ENCODE data around the gene POGLUT3. TPM values are rescaled to one million over a fixed set of nuclear protein-coding genes. Genes with fewer than 3 reads are reported as not detected.

POGLUT3 gene
- total RNA-seq, 1 experiment from 2014 or later: 13.1 TPM

DNA sequence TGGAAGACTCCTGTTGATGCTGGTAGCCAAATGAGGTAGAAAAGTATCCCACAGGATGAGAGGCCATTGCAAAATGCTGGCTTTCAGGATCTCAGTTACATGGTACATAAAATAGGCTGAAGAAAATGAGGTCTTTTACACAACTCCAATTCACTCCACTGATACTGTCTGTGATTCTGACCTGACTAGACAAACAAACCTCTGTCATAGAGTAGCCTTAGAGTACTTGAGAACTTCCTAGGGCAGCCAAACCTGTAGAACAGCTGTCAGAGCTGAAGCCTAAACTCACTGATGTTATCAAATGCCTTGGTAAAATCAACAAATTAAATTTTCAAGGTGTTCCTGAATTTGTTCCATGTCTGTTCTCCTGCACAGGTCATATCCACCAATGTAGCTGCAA lies 26.2 kb upstream of the POGLUT3 start:
- H4K91ac ChIP-seq (ENCODE audit: insufficient read length, low read depth, low read length): no peak overlapping the region
- Mint-ChIP-seq H3K27ac (no peak overlapping the region), H3K27me3 (ENCODE audit: low read depth) (no peaks in the 10 kb centered on the region), H3K36me3 (ENCODE audit: insufficient read depth in 1 of 3, low read depth in 3 of 3) (no peaks in the 10 kb centered on the region), H3K9me3 (no peaks in the 10 kb centered on the region), H3K4me1 (peaks cover 0 to 6% of the 10 kb centered on the region in 2 experiments; a peak in 2 of 4 replicates), H3K4me3 (no peak overlapping the region)
- H2AFZ ChIP-seq (ENCODE audit: low read length): no peak overlapping the region
- H4K5ac ChIP-seq (ENCODE audit: insufficient read length, low read depth, low read length): no peak overlapping the region
- H2BK12ac ChIP-seq (ENCODE audit: insufficient read length, low read depth, low read length): no peak overlapping the region
- no peaks in the 10 kb centered on the region for H3K27me3 ChIP-seq (ENCODE audit: insufficient read depth, low read length)
- no peaks in the 10 kb centered on the region for H3K79me1 ChIP-seq (ENCODE audit: insufficient read depth, low read depth, low read length, poor library complexity, severe bottlenecking)
- H3K14ac ChIP-seq (ENCODE audit: insufficient read depth, low read length): no peak overlapping the region
- H4K20me1 ChIP-seq (ENCODE audit: control insufficient read depth, insufficient read depth, insufficient read length): no peaks in the 10 kb centered on the region
- no peak overlapping the region for H3K4me2 ChIP-seq (ENCODE audit: insufficient read depth, insufficient read length, low read length)
- H3T11ph ChIP-seq (ENCODE audit: low read length): no peak overlapping the region
- H3K23me2 ChIP-seq (ENCODE audit: insufficient read length, low read depth, low read length, poor library complexity, severe bottlenecking): no peaks in the 10 kb centered on the region
- no peak overlapping the region for H2BK20ac ChIP-seq (ENCODE audit: low read depth, low read length, poor library complexity, severe bottlenecking)
- H3K27ac ChIP-seq (ENCODE audit: insufficient read length, low read depth, low read length): no peak overlapping the region
- no peak overlapping the region for H3K4ac ChIP-seq (ENCODE audit: low read depth, low read length)
- H3K9ac ChIP-seq (ENCODE audit: extremely low read depth, insufficient read length, low read length): no peak overlapping the region
- H3K23ac ChIP-seq (ENCODE audit: insufficient read length, low read depth, low read length): no peak overlapping the region
- no peak overlapping the region for H2BK5ac ChIP-seq (ENCODE audit: insufficient read length, low read length)
- no peak for DNase-seq
- no peak overlapping the region for H2AK5ac ChIP-seq (ENCODE audit: insufficient read length, low read length)
- H4K8ac ChIP-seq (replicated peaks; ENCODE audit: insufficient read length, low read depth, low read length): no peak overlapping the region
- H2BK15ac ChIP-seq (ENCODE audit: low read depth, low read length): no peak overlapping the region
- H3K79me2 ChIP-seq (ENCODE audit: insufficient read depth, low read length): no peaks in the 10 kb centered on the region
- H3K9me3 ChIP-seq (ENCODE audit: control insufficient read depth, low read depth, low read length): no peaks in the 10 kb centered on the region
- no peak overlapping the region for H2BK120ac ChIP-seq (ENCODE audit: low read depth, low read length, poor library complexity, severe bottlenecking)
- no peaks in the 10 kb centered on the region for H3K4me1 ChIP-seq (ENCODE audit: insufficient read depth, low read length)
- no peak overlapping the region for H3K56ac ChIP-seq (ENCODE audit: insufficient read length, low read depth, low read length)
- H3K18ac ChIP-seq (ENCODE audit: insufficient read length, low read depth, low read length): no peak overlapping the region
- TF ChIP-seq, protein P1, sequence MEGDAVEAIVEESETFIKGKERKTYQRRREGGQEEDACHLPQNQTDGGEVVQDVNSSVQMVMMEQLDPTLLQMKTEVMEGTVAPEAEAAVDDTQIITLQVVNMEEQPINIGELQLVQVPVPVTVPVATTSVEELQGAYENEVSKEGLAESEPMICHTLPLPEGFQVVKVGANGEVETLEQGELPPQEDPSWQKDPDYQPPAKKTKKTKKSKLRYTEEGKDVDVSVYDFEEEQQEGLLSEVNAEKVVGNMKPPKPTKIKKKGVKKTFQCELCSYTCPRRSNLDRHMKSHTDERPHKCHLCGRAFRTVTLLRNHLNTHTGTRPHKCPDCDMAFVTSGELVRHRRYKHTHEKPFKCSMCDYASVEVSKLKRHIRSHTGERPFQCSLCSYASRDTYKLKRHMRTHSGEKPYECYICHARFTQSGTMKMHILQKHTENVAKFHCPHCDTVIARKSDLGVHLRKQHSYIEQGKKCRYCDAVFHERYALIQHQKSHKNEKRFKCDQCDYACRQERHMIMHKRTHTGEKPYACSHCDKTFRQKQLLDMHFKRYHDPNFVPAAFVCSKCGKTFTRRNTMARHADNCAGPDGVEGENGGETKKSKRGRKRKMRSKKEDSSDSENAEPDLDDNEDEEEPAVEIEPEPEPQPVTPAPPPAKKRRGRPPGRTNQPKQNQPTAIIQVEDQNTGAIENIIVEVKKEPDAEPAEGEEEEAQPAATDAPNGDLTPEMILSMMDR (conservative IDR thresholded peaks at IDR 0.05): no peak

Measured in H9 (cell line).